Tibial nerve (tissue), 4 donors: ENCODE measurements around the gene LRRC8D. TPM values are rescaled to one million over a fixed set of nuclear protein-coding genes. Genes with fewer than 3 reads are reported as not detected.

Experiments
- DNase-seq, 2 donors: peaks; one replicate each; pipeline ENCODE4 v3.0.0-alpha.2; 2019; ENCODE audit warnings: low spot score in 2 of 2
- H3K27ac ChIP-seq, 4 donors: fragments of 200-600 bp; sonication (generic) in 3 of 4; one replicate each; pipeline ENCODE4 v1.5.1; 2017 to 2019; ENCODE audit warnings: mild to moderate bottlenecking in 1 of 4
- H3K27me3 ChIP-seq, 2 donors: fragments of 200-600 bp; sonication (generic) in 1 of 2; one replicate each; pipeline versions ENCODE4 v1.5.1 to v1.6.0; 2017 to 2019
- H3K36me3 ChIP-seq, 3 donors: fragments of 200-600 bp; sonication (generic); one replicate each; pipeline ENCODE4 v1.5.1; 2018 to 2019
- H3K4me1 ChIP-seq, 4 donors: fragments of 200-600 bp; sonication (generic) in 3 of 4; one replicate each; pipeline ENCODE4 v1.5.1; 2017 to 2019
- H3K4me3 ChIP-seq, 4 donors: fragments of 200-600 bp; sonication (generic) in 3 of 4; one replicate each; pipeline ENCODE4 v1.5.1; 2017 to 2019; ENCODE audit warnings: mild to moderate bottlenecking in 1 of 4, moderate library complexity in 1 of 4
- H3K9me3 ChIP-seq, 4 donors: fragments of 200-600 bp; sonication (generic) in 3 of 4; one replicate each; pipeline ENCODE4 v1.5.1; 2017 to 2019
- EP300 ChIP-seq, 2 donors: sonication (generic); formaldehyde crosslinking; IDR thresholded peaks; one replicate each; pipeline ENCODE4 v1.6.1; 2017; ENCODE audit warnings: antibody characterized with exemption in 2 of 2, mild to moderate bottlenecking in 1 of 2
- POLR2A ChIP-seq, 2 donors: fragments of 450-650 bp; IDR thresholded peaks; one replicate each; pipeline ENCODE4 v1.6.1; 2017; ENCODE audit warnings: antibody characterized with exemption in 2 of 2, mild to moderate bottlenecking in 2 of 2, moderate library complexity in 2 of 2
- WGBS, 2 donors: methylation state at CpG; one replicate each; pipeline ENCODE4 v1.1.5; 2018; 5-methylcytosine and 5-hydroxymethylcytosine counted together
- total RNA-seq, 4 donors: library from RNA; depleted of rRNA; stranded (reverse); fragments of >200 nt; gene quantifications; one replicate each; pipeline ENCODE4 v1.1.0, GENCODE V29; 2016
- TF ChIP-seq, protein P1 (sequence below), 5 experiments: fragments of 200-600 bp in 3 of 5; fragments of 450-650 bp in 2 of 5; sonication (generic) in 3 of 5; IDR thresholded peaks; one replicate each; pipeline ENCODE4 v1.5.1; 2016 to 2019; ENCODE audit warnings: antibody characterized with exemption in 5 of 5, mild to moderate bottlenecking in 3 of 5, moderate library complexity in 2 of 5

Gene LRRC8D
- total RNA-seq, 4 donors from 2014 or later = 11.1 to 19.0 (median 15.3) TPM

DNA sequence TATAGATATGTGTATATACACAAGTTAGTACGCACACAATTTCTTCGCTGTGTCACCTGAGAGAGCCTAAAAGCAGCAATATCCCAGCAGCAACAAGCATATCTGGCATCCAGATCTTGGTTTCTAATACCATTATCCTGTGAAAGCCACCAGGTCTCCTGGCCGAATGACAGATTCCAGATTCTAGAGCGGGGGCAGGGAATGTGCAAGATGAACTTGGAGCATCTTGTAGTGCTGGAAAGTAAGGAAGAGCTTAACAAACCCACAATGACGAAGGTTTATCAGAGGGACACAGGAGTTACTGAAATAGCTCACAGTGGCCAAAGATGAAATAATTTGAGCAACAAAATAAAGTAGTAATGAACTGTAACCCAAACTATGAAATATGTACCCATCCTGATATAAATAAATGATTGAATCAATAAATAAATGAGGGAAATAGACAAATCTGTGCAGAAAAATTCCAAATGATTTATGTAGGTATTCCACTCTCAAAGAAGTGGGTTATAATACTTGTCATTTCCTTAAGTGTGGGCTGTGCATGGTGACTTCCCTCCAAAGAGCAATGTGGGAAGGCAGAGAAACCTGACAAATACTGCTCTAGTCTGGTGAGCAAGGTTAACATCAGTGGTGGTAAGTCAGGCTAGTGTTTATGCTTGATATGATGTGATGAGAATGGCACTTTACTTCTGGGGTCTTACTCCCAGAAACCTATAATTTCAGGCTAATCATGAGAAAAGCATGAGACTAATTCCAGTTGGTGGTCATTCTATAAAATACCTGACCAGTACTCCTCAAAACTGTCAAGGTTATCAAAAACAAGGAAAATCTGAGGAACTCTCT is 67.9 kb downstream of the LRRC8D start:
- no peak overlapping the region for H3K4me3 ChIP-seq
- no peaks in the 10 kb centered on the region for H3K36me3 ChIP-seq
- no peak overlapping the region for H3K27ac ChIP-seq
- H3K9me3 ChIP-seq = no peaks in the 10 kb centered on the region
- no peaks in the 10 kb centered on the region for H3K27me3 ChIP-seq
- 91 to 95% methylated on average over 5 of the region's 5 CpGs for WGBS, 2 donors
- no peak for DNase-seq
- TF ChIP-seq POLR2A (IDR thresholded peaks at IDR 0.05) = no peak
- TF ChIP-seq, protein P1, sequence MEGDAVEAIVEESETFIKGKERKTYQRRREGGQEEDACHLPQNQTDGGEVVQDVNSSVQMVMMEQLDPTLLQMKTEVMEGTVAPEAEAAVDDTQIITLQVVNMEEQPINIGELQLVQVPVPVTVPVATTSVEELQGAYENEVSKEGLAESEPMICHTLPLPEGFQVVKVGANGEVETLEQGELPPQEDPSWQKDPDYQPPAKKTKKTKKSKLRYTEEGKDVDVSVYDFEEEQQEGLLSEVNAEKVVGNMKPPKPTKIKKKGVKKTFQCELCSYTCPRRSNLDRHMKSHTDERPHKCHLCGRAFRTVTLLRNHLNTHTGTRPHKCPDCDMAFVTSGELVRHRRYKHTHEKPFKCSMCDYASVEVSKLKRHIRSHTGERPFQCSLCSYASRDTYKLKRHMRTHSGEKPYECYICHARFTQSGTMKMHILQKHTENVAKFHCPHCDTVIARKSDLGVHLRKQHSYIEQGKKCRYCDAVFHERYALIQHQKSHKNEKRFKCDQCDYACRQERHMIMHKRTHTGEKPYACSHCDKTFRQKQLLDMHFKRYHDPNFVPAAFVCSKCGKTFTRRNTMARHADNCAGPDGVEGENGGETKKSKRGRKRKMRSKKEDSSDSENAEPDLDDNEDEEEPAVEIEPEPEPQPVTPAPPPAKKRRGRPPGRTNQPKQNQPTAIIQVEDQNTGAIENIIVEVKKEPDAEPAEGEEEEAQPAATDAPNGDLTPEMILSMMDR (IDR thresholded peaks at IDR 0.05) = no peak
- peaks cover 0 to 13% (median 3%) of the 10 kb centered on the region in 4 donors for H3K4me1 ChIP-seq

DNA sequence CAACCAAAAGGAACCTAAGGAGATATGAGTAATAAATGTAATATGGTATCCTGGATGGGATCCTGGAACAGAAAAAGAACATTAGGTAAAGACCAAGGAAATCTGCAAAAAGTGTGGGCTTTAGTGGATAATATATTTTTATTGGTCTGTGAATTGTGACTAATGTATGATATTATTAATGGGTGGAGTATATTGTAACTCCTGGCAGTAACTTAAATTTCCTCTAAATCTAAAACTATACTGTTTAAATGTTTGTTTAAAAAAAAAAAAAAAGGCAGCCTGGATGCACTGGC is 68.4 kb downstream of the LRRC8D start:
- Histone ChIP-seq H3K27ac (no peak overlapping the region), H3K36me3 (no peaks in the 10 kb centered on the region), H3K27me3 (no peaks in the 10 kb centered on the region), H3K4me3 (no peak overlapping the region), H3K9me3 (no peaks in the 10 kb centered on the region), H3K4me1 (peaks cover 0 to 13% (median 3%) of the 10 kb centered on the region in 4 donors)
- TF ChIP-seq POLR2A (IDR thresholded peaks at IDR 0.05) = no peak
- no peak for TF ChIP-seq EP300 (IDR thresholded peaks at IDR 0.05)
- TF ChIP-seq, protein P1 (IDR thresholded peaks at IDR 0.05) = no peak
- DNase-seq = no peak

DNA sequence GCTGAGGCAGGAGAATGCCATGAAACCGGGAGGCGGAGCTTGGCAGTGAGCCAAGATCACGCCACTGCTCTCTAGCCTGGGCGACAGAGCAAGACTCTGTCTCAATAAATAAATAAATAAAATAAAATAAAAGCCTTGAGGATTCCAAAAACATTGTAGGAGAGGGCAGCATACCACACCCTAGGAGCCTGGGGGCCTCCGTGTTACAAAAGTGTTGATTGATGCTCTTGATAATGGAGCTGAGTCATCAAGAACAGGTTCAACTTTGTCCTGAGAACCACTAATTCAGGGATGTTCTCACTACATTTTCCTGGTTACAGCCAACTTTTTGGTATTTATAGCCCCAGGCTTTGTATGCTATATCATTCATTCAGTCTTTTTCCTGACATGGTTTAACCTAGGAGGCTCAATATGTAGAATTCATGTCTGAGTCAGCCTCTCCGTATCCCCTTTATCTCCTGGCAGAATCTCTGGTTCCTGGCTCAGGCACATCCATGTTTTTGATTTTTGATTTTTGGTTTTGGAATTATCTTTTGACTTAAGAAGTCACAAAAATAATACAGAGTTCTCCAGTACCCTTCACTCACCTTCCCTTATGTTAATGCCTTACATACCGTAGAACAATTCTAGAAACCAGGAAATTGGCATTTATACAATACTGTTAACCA is 69.4 kb downstream of the LRRC8D start:
- 66 to 76% methylated on average over 7 of the region's 7 CpGs for WGBS, 2 donors
- peaks cover 0 to 6% (median 2%) of the 10 kb centered on the region in 4 donors for H3K4me1 ChIP-seq
- no peak for DNase-seq
- H3K9me3 ChIP-seq = no peaks in the 10 kb centered on the region
- TF ChIP-seq, protein P1 (IDR thresholded peaks at IDR 0.05) = no peak
- TF ChIP-seq EP300 (IDR thresholded peaks at IDR 0.05) (no peak), POLR2A (IDR thresholded peaks at IDR 0.05) (no peak)
- H3K4me3 ChIP-seq = no peak overlapping the region
- H3K27me3 ChIP-seq = no peaks in the 10 kb centered on the region
- H3K27ac ChIP-seq = no peak overlapping the region
- no peaks in the 10 kb centered on the region for H3K36me3 ChIP-seq

DNA sequence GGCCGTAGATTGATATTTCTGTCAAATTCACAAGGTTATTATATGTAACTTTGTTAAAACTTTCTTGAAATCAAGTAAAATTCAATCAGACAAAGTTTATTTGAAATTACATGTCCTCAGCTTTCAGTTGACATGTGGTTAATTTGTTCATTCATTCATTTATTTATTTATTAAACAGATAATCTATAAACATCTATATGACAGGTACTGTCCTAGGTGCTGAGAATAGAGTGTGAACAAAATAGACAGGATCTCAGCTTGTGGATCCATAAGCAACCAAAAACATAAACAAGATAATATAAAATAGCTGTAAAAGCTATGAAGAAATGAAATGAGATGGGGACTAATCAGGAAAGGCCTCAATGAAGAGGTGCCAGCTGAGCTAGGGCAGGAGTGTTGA is 72.0 kb downstream of the LRRC8D start:
- Histone ChIP-seq H3K9me3 (no peaks in the 10 kb centered on the region), H3K27ac (no peak overlapping the region), H3K4me1 (peaks cover 0 to 6% (median 0%) of the 10 kb centered on the region in 4 donors), H3K4me3 (no peak overlapping the region), H3K27me3 (no peaks in the 10 kb centered on the region), H3K36me3 (no peaks in the 10 kb centered on the region)
- no peak for DNase-seq
- TF ChIP-seq, protein P1 (IDR thresholded peaks at IDR 0.05) = no peak
- TF ChIP-seq EP300 (IDR thresholded peaks at IDR 0.05) = no peak
- TF ChIP-seq POLR2A (IDR thresholded peaks at IDR 0.05) = no peak
- WGBS, 2 donors = 100% methylated on average over 1 of the region's 1 CpG
